NOMO-1 (cell line): ENCODE measurements around the gene TLR10.

Experiments
- DNase-seq, 2 experiments: peaks; one replicate each; lab custom pipeline; 2025; ENCODE audit not compliant: unreplicated experiment in 2 of 2; lab: John Stamatoyannopoulos, UW

TLR10 gene

DNA sequence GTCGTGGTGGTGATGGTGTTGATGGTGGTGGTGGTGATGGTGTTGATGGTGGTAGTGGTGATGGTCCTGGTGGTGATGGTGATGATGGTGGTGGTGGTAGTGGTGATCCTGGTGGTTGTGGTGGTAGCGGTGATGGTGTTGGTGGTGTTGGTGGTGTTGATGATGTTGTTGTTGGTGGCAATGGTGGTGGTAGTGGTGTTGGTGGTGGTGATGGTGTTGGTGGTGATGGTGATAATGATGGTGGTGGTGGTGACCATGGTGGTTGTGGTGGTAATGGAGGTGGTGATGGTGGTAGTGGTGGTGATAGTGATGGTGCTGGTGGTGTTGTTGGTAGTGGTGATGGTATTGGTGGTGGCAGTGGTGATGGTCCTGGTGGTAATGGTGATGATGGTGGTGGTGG lies 49.1 kb downstream of the TLR10 start:
- no peak for DNase-seq

- peak; percentile 48 to 55 for DNase-seq
These were observed 51.8 kb downstream of the TLR10 start for GRCh38 chr4:38730830-38731646.

DNA sequence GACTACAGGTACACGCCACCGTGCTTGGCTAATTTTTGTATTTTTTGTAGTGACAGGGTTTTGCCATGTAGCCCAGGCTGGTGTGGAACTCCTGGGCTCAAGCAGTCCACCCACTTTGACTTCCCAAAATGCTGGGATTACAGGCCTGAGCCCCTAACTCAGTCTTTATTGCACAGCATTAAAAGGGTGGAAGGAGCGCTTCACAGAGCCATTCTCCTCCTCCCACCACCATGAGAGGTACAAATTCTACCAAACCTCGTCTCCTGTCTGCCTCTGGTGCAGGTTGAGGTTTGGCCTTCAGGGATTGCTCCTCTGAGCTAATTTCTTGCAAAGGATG lies 52.3 kb downstream of the TLR10 start:
- no peak for DNase-seq

GRCh38 chr4:38728631-38729141 lies 54.1 kb downstream of the TLR10 start:
- no peak for DNase-seq

GRCh38 chr4:38724475-38724808 lies 58.3 kb downstream of the TLR10 start:
- no peak for DNase-seq

GRCh38 chr4:38723726-38724474 lies 58.9 kb downstream of the TLR10 start:
- DNase-seq: no peak

DNA sequence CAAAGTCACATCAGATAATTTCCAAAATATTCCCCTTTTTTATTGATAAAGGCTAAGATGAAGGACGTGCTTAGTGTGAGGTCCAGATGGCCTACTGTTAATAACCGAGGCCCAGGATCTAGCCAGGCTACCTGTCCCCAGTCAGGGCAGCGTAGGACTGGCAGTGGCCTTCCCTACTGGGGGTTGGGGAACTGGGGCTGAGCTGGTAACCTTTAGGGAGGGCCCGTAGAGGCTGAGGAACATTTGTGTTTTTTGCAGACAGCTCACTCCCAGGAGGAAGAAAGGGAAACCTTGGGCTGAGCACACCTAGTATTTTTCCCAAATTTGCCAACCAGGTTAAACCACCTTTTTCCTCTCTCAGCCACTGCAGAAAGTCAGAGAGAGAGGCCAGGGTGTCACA lies 59.7 kb downstream of the TLR10 start:
- DNase-seq: no peak
